RPMI8226 (cell line): ENCODE results near the gene PREX1.

Experiments used
- DNase-seq: peaks from one replicate; pipeline ENCODE4 v3.0.0-alpha.2; 2015

PREX1 gene

GRCh38 chr20:48597521-48598302 is 230.1 kb downstream of the PREX1 start:
- no peak for DNase-seq

DNA sequence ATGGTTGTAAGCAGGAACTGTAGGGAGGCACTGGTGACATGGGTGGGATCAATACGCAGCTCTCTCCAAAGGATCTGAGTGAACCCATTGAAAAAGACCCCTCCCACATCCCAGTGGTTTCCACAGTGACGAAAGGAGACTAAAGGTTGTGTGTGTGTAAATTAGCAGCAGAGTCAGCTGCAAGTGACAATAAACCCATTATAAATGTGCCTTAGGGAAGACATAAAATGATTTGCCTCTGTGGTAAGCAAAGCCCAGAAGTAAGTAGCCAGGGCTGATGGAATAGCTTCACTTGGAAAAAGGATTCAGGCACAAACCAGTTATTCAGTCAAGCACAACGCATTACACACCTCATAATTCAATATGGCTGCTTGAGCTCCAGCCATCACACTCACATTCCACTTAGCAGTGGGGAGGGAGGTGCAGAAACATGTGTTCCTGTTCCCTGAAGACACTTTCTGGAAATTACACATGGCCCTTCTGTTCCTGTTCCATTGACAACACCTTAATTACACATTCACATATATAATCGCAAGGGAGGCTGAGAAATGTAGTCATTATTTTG is 231.4 kb downstream of the PREX1 start:
- no peak for DNase-seq

DNA sequence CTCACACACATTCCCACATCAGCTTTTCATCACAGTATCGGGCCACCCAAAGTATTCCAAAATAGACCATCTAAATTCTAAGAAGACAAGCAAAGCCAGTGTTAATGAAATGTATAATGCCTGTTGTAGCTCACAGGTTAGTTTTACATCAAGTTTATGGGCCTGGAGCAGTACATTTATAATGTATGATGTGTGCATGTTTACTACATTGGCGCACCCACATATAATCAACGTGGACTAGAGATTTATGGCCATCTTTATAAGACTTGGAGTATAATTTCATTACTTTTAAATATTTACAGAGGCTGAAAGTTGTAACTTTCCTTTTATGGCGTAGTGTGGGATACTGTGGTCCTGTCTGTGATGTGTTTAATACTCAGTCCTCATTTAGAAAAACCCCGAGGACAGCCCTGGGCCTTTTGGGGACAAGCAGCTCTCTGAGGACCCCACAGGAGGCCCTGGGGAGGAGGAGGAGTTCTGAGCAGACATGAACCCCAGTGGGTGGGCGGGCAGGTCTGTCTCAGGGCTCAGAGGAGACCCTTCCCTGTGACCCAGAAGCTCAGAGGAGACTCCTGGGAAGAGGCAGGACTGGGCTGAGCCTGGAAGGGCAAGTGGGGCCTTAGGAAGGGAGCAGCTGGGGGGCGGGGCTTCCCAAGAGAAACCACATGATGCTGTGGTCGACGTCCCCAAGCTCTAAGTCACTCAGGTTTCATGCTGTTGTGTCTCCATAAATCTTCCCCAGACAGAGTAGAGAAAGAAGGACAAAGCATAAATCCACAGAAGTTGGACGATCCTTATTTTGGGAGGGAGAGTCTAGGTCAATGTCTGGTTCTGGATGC is 232.1 kb downstream of the PREX1 start:
- no peak for DNase-seq

DNA sequence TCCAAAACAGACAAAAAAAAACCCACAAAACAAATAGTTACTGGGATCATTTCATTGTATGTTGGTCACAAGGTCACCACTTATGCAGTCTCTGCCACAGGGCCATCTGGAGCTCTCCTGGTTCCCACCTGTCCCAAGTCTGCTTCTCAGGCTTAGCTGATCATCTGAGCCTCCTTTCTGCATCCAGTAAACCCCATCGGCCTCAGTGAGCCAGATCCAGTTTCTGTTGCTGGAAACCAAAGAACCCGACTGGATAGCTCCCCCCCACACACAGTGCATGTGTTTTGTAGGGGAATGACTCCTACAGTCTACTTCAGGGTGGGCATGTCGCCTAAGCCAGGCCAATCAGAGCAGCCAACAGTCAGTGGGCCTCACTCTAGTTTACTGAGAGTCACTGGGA is 233.3 kb downstream of the PREX1 start:
- no peak for DNase-seq

DNA sequence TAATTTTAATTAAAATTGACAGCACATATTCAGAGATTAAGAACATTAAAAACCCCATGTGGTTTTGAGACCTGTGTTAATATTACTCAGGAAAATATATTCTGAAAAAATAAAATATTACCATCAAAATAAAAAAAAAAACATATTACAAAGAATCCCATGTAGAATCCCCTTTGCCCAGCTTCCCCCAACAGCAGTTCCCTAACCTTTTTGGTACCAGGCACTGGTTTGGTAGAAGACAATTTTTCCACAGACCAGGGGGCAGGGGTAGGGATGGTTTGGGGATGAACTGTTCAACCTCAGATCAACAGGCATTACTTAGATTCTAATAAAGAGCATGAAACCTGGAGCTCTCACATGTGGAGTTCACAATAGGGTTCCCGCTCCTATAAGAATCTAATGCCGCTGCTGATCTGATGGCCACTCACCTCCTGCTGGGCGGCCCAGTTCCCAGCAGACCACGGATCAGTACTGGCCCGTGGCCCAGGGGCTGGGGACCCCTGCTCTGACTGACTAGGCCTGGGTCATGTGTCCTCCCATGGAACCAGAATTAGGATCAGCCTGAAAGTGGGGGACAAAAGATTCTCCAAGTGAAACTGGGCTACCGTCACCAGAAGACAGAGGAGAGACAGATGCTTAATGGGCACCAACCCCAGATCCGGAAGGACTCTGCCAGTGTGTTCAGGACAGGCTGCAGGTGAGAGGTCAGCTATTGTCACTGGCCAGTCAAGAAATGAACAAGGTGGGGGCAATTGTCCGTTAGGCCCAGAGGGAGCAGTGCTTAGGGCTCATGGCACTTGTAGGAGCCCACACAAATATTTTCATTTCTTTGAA is 235.5 kb downstream of the PREX1 start:
- DNase-seq, result no peak

- no peak for DNase-seq
Measured at GRCh38 chr20:48586730-48587129, 241.1 kb downstream of the PREX1 start.

GRCh38 chr20:48585061-48585870 is 242.5 kb downstream of the PREX1 start:
- no peak for DNase-seq

GRCh38 chr20:48584391-48585060 is 243.3 kb downstream of the PREX1 start:
- DNase-seq, result no peak

DNA sequence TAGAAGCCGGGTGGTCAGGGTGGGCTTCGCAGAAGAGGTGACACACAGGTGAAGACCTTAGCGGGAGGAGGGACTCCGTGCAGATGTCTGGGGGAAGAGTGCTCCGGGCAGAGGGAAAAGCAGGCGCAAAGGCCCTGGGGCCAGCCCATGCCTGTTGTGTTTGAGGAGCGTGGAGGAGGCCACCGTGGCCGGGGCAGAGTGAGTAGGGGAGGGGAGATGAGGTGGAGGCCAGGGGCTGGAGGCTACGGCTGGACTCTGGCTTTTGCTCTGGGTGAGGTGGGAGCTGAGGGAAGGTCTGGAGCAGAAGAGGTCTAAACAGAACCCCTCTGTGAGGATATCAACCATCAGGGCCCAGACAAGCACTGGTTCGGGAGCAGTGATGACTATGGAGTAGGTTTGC is 244.0 kb downstream of the PREX1 start:
- DNase-seq, result no peak

- DNase-seq, result no peak
Measured at GRCh38 chr20:48583171-48583570, 244.6 kb downstream of the PREX1 start.

- no peak for DNase-seq
Measured at GRCh38 chr20:48582673-48582985, 245.2 kb downstream of the PREX1 start.

DNA sequence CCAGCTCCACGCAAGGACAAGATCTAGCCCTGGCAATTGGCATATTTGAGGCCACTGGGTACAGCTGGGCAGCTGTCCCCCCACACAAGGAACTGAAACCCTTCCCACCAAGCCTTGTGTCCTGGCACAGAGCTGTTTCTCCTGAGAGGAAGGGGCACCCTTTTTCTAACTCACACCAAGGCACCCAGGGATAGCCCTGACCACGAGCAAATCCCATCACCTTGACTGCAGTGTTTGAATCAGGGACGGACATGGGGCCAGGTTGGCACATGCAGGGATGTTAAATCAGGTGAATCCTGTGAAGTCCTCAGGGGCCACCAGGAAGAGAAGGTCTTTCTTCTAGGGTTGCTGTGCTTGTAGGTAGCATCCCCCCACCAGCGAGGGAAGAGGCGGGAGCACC is 246.6 kb downstream of the PREX1 start:
- DNase-seq, result no peak

- no peak for DNase-seq
Measured at GRCh38 chr20:48578397-48579098, 249.3 kb downstream of the PREX1 start.

- DNase-seq, result no peak
Measured at GRCh38 chr20:48577557-48577956, 250.2 kb downstream of the PREX1 start.

DNA sequence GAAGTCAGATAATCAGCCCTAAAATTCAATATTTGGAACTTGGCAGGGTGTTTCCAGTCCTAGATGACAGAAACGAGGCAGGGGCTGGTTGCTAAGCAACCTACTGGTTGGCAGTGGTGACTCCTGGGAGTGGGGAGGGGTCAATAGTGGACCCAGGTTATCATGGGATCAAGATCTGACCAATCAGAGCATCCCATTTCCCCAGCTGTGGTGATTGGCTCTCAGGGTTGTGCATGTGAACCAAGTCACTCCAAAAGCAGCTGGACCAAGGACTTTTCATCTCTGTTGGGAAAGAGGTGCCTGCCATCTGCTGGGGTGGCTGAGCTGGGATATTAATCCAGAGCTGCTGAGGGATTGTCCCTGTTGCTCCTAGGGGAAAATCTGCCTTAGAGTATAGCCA is 253.4 kb downstream of the PREX1 start:
- no peak for DNase-seq
